Endometrial microvascular endothelial cells (primary cell): ENCODE results near the gene HUNK. TPM values are rescaled to one million over a fixed set of nuclear protein-coding genes. Genes with fewer than 3 reads are reported as not detected.
"Not testable (repeated sequence)": the region's sequence is repeated elsewhere in the genome, so short reads cannot be mapped to it uniquely, and the experiment has no call there.

ENCODE experiments used
- in situ Hi-C: cut with HindIII; loops from 2 replicates; pipeline ENCODE4 v1.10.0; 2017; ENCODE audit warnings: low sequenced_read_pairs, low pct_unique_long_range_greater_than_20kb; ENCODE audit errors: inconsistent ontology term
- total RNA-seq: library from RNA; depleted of rRNA; stranded (reverse); fragments of >200 nt; gene quantifications from one replicate; pipeline ENCODE4 v1.2.3, GENCODE V29; 2015; ENCODE audit errors: inconsistent ontology term

HUNK gene
- total RNA-seq, 1 donor from 2014 or later, result not detected

DNA sequence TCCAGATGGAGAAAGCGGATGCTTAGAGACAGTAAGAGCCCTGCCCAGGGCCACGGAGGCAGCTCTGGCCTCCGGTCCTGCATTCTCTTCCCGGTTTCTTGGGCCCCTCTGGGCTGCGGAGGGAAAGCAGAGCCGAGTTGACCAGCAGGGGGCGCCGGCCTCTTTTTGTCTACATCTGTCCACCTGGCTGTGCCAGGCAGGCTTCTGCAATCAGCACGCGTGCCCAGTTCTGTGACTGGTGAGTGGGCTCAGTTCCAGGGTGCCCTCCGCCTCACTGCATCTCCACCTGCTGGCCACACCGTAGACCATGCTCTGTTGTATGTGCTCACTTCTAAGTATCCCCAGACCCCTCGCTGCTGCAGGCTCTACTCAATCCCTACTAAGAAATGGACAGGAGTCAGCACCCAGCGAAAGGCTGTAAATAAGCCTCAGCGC lies 6.7 kb upstream of the HUNK start:
- in situ Hi-C loops, result no loop called here

DNA sequence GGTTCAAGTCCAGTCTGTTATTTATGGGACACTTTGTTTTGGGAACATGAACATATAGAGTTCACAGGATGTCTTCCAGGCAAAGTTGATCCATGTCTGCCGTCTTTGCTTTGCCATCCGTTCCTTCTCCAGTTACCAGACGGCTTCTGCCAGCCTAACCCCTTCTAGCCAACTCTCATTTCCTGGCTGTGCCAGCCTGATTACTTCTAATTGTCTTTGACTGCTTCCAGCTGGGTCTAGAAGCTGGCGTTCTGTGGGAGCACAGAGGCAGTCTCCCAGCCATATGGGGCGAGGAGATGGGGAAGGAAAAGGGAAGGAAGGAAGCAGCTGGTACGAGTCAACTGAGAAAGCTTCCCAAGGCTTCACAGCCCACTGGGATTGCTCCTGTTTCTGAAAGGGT lies 3.1 kb upstream of the HUNK start:
- in situ Hi-C loops, result no loop called here

GRCh38 chr21:31870472-31871193 lies 2.2 kb upstream of the HUNK start:
- in situ Hi-C loops, result no loop called here

GRCh38 chr21:31871371-31871770 lies 1.4 kb upstream of the HUNK start:
- in situ Hi-C loops, result not testable (repeated sequence)

GRCh38 chr21:31872072-31872451 lies 758 bp upstream of the HUNK start:
- in situ Hi-C loops, result no loop called here

DNA sequence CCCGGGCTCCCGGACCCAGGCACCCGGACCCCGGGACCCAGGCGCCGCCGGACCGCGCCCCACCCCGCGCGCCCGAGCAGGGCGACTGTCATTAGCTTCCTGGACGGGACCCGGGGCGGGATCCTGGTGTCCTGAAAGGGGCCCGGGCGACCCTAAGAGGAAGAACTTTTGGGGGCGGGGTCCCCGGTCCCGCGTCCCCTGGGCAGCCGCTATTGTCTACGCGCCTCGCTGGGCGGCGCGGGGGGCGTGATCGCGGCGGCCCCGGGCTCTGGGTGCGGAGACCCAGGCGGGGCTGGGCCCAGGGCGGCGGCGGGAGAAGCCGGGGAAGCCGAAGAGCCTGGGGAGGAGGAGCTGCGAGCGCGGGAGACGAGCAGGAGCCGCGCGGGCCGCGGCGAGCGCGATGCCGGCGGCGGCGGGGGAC lies 465 bp downstream of the HUNK start:
- in situ Hi-C loops, result no loop called here

- in situ Hi-C loops, result no loop called here
Observed at GRCh38 chr21:31873696-31874599, 1.1 kb downstream of the HUNK start.

GRCh38 chr21:31874812-31875212 lies 2.0 kb downstream of the HUNK start:
- in situ Hi-C loops, result no loop called here

DNA sequence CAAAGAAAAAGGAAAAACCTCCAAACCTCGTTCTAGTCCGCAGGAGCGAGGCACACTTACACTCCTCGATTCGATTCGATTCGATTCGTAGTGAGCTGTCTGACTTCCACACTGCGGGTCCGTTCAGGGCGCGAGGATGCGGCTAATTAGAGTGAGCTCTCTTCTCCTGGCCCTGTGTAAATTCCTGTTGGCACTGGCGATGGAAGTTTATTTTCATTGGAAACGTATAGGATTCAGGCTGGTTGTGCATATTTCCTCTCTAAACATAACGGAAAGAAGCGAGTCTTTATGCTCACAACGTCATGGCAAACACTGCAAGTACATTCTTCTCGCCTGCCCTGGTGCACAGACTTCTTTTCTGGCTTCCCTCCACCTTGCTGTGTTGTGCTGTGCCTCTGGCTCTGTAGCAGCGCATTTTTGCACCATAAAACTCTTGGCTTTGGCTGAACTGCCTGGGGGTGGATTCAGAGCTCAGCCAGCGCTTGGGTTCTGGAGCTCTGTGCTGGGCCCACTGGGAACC lies 2.7 kb downstream of the HUNK start:
- in situ Hi-C loops, result no loop called here

- in situ Hi-C loops, result no loop called here
Observed at GRCh38 chr21:31877463-31877957, 4.7 kb downstream of the HUNK start.

DNA sequence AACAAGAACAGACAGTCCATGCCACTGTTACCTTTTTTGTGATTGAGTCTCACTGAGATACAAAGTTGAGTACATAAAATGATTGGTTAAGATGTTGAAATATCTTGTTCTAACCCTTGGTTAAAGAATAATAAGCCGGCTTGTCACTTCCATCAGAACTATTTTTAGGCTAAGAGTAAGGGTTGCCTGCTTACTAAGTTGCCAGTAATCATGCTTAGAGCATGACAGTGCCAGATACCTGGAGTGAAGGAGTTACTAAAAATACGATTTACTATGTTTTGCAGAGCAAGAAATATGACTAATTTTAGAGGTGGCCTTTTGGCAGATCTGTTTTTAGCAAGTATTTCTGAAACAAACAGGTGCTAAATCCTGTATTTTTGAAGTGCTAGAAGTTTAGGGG lies 6.0 kb downstream of the HUNK start:
- in situ Hi-C loops, result no loop called here

- in situ Hi-C loops, result no loop called here
Observed at GRCh38 chr21:31879241-31879650, 6.4 kb downstream of the HUNK start.

GRCh38 chr21:31879911-31880310 lies 7.1 kb downstream of the HUNK start:
- in situ Hi-C loops, result no loop called here

DNA sequence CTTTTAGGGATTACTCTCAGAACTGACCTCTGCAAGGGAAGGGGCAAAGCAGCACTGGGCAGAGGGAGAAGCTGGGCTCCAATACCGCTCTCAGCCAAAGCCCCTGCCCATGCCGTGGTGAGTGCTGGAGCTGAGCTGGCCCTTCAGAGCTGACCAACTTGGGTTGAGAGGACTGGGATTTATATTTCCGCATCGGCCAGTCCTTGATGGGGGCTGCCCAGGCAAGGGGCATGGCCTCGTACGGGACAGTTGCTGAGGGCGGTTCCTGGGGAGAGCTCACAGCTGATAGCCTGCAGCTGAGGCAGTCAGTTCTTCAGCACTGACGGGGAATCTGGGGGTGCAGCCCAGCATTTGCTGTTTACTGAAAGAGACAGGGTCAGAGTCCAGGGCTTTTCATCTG lies 8.0 kb downstream of the HUNK start:
- in situ Hi-C loops, result no loop called here

DNA sequence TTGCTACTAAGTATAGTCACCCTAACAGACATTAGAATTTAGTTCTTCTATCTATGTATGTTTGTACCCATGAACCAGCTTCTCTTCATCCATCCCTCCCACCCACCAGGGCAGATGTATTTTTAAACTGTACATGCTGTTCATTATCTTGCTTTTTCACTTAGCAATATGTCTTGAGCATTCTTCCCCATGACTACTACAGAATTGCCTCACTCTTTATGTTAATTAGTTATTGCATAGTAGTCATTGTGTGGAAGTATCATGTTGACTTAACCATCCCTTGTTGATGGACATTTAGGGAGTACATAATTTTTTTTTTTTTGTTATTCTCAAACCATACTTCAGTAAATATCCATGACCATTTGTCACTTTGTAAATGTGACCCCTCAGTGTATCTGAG lies 9.9 kb downstream of the HUNK start:
- in situ Hi-C loops, result no loop called here

DNA sequence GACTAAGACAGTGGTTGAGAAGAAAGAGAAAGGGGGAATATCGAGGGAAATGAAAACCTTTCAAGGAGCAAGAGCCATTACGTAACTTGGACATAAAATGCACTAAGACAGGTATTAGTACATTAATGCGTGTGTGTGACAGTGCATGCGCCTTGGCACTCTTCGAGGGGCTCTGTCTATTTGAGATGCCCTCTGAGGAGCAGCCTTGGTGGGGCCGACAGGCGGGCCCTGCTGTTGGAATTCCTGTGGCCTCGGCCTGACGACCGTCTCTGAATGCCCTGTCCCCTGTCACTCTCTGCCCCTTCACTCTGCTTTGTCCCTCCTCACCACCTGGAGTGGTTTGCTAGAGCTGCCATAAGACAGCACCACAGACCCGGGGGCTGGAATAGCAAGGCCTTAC lies 12.3 kb downstream of the HUNK start:
- in situ Hi-C loops, result no loop called here

DNA sequence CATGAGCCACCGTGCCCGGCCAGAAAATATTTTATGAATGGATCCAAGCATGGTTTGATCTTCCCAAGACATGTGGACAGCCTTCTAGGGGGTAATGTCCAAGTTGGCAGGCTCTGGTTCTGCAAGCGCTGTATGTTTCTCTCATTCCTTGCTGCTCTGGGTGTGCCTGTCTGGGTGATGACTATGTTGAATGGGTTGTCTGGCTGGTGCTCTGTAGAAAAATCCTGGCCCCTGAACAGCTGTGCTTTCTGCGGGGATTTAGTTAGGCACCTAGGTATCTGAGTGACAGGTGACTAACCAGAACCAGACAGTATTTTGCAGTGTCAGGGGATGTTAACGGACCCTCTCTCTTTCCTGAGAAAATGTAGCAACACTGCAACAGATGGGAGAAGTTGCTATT lies 14.1 kb downstream of the HUNK start:
- in situ Hi-C loops, result no loop called here

GRCh38 chr21:31887391-31887841 lies 14.6 kb downstream of the HUNK start:
- in situ Hi-C loops, result no loop called here

DNA sequence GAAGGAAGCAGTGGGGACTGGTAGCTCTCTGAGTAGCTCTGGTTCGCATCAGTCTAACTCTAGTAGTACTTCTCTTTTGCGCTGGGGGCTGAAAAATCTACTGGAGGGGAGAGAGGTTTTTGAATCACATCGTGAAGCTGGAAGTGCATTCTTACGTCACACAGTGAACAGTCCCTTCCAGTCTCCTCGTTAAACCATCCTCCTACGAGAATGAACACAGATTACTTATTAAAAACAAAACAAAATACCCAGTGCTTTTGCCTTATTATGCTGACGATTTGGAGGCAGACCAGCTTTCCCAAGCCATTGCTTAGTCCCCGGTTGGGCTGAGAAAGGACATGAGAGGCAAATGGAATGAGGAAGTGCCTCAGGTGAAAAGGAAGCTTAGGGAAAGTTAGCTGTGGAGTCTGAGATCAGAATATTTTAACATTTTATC lies 16.1 kb downstream of the HUNK start:
- in situ Hi-C loops, result no loop called here

DNA sequence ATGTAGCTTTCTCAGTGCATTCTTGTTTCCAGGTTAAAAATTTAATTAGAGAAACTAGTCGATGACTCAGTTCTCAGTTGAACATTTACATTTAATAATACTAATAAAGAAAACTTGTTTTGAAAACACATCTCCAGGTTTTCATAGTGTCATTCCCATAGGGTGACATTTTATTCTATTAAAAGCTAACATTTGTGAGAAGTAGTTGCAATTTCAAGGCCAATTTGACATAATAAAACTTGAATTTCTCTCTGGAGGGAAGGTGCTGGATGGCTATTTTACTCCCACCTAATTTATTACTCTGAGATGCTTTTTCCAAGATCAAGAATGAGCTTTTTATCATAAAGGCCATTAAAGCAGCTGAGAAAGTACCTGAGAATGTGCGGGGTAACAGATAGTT lies 16.6 kb downstream of the HUNK start:
- in situ Hi-C loops, result no loop called here
